Left hindlimb (tissue), 1 donor: Measurements from ENCODE around the gene SSBP4.

Source experiments
- DNase-seq: peaks from one replicate; pipeline ENCODE4 v3.0.0-alpha.2; 2018

SSBP4 gene

DNA sequence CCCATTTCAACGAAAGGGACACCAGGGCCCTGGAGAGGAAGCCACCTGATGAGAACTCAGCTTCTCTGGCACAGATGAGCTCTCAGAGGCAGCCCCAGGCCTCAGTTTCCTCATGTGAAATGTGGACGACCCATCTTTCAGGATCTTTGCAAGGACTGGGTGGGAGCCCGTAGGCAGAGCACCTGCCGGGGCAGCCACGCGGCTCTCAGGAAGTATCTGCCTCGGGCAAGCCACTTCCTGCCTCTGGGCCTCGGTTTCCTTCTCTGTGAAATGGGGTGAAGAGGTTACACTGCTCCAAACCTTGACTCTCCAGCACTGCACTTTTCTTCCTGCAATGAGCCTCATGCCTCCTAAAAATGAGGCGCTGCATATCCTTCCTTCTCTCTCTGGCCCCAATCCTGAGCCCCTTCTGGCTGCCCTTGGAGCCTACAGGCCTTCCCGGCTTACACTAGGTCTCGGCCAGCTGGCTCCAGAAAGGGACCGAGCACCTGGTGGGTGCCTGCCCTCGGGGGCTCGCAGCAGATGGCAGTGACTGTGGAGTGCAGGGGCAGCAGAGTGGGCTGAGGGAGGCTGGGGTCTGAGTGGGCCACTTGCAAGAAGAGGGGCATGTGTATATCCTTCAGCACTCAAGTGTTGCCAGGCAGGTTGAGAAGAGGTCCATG lies 3.5 kb downstream of the SSBP4 start:
- DNase-seq: no peak

DNA sequence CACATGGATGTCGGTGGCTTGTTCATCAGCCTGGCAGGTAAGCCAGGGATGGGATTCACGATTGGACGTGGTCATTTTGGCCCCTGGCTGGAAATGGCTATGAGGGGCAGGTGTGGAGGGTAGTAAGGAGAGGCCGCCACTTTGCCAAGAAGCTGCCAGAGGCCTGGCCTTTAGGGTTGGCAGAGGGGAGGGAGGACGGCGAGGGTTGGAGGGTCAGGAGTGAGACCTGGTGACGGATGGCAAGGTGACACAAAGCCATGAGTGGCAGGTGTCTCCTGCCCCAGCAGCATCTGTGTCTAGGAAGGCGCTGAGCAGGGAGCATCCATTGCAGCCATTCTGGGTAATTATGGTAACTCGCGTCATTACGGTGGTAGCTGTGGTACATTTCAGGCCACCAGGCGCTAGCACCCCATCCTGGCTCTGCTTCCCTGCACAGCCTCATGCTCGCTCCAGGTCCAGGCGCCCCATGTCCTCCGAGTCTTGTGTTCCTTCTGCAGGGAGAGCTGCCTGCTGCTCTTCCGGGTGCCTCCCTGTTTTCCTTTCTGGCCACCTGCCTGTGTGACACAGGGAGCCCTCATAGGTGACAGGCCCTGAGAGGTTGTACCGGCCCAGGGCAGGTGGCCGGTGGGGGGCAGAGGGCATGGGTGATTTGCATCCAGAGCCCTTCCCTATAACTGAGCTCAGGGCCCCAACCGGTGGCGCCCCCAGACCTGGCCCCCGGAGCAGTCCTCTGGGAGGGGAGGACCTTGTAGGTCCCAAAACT lies 4.2 kb downstream of the SSBP4 start:
- DNase-seq: peak; percentile 34

- DNase-seq: peak; percentile 36
These were observed 5.1 kb downstream of the SSBP4 start for GRCh38 chr19:18424122-18424889.

- DNase-seq: peak; percentile 36
These were observed 5.8 kb downstream of the SSBP4 start for GRCh38 chr19:18424890-18425514.

DNA sequence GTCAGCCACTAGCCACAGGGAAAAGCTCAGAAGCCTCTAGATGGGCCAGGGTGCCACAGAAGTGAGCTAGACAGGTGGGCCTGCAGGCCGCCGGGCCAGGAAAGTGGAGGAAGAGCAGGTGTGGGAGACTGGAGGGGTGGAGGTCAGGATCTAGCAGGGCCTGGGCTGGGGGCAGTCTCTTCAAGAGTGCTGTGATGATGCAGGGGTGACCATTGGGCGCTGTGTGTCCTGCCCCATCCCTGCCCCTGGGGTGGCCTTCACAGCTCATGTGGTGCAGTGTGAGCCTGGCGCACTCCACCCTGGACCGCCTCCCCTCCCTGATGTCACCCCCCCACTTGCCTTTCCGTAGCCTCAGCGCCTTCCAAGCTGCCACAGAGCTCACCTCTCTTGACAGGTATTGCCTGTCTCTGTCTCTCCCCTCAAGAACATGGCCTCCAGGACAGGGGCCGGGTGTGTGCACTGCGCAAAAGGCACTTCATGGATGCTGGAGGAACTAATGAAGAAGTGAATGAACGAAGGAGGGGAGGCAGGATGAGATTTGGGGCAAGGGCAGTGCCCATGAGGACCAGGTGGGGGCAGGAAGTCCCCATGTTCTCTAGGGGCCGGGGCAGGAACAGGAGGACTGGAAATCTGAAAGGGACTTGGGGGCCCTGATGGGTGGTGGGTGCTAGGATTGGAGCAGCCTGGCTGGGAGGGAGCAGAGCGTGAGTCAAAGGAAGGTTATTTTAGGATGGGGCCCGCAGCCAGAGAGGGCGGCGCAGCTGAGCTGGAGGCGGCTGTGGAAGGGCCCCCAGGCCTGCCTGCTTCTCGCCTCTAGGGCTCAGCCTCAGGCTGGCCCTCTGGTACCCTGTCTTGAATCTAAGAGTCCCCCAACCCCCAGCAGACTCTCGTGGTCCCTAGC lies 6.6 kb downstream of the SSBP4 start:
- peak; percentile 73 for DNase-seq

DNA sequence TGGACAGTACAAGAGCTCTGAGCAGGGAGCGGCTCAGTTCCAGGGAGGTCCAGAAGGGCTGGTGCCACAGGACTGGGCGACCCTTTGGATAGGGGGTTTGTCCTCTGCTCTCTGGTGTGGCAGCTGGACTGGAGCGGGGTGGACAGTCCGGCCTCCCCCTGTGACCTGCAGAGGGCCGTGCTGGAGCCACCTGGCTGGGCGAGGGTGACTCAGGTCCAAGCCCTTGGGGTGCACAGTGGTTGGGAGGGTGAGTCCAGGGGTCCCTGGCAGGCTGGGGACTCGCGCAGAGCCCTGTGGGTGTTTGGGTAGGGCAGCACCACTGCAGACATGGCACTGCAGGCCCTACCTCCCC lies 7.2 kb downstream of the SSBP4 start:
- no peak for DNase-seq

GRCh38 chr19:18427080-18427742 lies 8.0 kb downstream of the SSBP4 start:
- peak; percentile 41 for DNase-seq

GRCh38 chr19:18427743-18428113 lies 8.5 kb downstream of the SSBP4 start:
- no peak for DNase-seq

DNA sequence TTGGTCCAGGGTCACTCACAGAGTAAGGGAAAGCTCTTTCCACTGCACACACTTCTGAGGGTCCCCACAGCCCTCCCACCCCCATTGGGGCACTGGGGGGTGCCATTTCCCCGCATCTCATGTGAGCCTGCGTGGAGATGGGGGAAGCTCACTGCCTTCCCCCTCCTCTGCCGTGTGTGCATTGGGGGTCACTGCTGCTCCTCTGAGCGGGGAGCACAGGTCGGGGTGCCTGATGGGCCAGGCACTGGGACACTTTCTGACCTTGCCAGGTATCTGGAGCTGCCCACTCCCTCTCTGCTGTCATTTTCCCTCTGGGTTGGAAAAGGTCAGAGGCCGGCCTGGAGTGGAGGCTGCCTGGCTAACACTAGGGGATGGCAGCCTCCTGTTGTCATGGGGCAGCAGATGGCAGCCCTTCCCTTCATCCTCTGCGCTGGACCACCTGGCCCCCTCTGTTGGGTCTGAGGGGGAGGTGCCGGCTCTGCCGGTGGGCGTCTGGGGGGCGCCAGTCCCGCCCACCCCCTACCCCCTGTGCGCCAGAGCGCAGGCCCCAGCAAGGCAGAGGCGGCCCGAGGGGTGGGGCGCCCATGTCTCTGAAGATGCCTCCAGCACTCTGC lies 9.1 kb downstream of the SSBP4 start:
- peak; percentile 47 for DNase-seq

DNA sequence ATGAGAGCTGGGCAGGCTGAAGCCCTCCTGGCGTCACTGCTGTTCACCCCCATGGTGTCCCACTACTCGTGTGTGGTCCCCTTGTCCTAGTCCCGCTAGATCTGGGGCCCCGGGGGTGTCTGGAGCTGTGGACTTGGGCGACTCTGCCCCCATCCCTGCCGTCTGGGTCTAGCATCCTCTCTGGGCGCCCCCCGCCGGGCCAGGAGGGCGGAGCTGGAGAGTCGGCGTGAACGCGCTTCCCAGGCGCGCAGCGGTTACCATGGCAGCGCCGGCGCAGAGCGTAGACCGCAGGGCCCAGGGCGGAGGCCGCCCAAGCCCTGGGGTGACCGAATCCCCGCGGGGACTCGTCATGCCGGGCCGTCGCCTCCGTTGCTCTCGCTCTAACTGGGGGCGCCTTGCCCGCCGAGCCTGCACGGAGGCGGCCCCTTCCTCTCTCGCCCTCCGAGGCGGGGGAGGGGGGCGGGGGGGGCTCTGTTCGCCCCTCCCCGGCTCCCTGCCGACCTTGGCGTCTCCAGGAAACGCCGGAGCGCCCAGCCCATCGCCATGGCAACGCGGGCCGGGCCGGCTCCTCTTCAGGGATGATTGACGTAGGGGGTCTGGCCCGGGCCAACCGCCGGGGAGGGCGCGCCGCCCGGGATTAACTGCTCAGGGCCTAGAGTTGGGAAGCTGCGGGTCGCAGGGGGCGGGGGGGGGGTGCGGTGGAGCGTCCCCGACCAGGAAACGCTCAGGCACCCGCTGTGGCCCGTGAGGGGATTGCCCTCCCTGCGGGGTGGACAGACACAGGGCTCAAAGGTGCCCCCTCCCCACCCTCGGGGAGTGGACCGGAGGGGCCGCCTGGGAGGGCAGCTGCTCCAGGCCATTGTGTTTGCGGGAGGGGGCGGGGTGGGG lies 9.8 kb downstream of the SSBP4 start:
- DNase-seq: peak; percentile 89

DNA sequence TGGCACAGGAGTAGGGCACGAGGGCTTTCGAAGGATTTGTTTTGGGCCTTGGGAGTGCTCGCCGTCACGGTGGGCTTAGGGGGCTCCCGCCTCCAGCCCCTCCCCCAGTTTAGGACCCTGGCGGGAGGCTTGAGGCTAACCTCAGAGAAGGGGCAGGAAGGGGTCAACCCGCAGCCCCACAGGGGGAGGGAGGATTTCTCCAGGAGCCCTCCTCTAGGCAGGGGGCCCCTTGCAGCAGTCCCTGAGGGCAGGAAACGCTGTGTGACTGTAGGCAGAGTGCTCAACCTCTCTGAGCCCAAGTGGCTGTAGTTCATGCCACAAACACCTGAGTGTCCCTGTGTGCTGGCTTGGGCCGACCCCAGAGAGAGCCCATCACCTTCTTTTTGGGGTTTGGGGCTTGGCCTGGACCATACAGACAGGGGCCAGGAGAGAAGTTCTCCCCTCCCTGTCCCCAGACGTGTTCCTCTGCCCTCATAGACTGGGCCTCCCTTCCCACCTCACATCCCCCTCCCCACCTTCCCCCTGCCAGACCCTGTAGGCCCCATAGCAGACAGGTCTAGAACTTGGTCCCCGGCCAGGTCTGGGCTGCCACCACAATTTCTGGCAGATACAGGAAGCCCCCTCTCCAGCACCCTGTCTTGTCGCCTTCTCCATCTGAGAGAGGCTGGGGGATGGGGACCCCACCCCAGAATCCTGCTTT lies 10.7 kb downstream of the SSBP4 start:
- DNase-seq: no peak

DNA sequence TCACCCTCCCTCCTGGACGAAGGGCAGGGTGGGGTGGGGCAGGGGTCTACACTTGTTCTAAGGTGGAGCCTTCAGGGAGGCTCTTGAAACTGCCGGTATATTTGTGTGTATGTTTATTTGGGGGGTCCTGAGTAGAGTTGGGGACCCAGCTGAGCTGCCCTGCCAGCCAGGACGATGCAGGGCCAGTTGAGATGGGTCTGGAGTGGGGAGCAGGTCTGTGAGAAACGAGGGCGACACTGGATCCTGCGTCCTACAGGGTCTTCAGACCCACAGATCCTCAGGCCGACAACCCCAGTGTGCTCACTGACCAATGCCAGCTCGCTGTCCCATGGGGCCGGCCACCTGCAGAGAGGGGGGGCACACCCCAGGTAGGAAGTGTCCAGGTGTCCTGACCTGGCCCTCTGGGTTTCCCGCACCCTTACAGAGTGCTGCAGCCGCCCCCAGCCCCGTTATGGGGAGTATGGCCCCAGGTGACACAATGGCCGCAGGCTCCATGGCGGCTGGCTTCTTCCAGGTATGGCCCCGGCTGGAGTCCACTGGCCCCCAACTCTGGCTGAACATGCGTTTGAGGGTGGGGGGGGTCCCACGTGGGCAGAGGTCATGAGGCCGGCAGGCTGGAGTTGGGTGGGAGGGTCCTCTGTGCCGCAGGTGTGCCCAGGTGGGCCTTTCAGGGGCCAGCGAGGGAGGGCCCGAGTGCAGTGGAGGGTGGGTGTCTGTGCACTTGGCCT lies 11.4 kb downstream of the SSBP4 start:
- no peak for DNase-seq

DNA sequence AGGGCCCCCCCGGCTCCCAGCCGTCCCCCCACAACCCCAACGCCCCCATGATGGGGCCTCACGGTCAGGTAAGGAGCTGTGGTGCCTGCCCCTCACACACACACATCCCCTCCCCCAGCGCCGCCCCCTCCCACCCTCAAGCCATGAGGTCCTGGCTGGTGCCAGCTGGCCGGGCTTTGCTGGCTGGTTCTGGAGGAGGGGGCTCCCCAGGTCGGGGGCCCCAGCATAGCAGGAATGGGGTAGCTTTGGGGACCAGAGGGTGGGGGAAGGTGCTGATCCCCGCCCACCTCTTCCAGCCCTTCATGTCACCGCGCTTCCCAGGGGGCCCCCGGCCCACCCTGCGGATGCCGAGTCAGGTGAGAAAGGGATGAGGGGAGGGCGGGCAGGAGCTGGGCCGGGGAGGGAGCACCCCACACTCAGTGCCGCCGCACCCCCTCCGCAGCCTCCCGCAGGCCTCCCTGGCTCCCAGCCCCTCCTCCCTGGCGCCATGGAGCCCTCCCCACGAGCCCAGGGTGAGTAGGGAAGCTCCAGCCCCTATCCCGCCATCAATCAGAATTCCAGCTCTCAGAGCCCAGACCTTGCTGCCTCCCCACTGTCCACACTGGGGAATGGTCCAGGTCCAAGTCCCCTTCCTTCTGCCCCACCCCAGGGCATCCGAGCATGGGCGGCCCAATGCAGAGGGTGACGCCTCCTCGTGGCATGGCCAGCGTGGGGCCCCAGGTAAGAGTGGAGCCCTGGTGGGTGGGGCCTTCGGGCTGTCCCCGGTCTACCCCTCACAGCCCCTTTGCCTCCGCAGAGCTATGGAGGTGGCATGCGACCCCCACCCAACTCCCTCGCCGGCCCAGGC lies 12.4 kb downstream of the SSBP4 start:
- DNase-seq: peak; percentile 51

GRCh38 chr19:18432275-18433014 lies 13.2 kb downstream of the SSBP4 start:
- DNase-seq: no peak

DNA sequence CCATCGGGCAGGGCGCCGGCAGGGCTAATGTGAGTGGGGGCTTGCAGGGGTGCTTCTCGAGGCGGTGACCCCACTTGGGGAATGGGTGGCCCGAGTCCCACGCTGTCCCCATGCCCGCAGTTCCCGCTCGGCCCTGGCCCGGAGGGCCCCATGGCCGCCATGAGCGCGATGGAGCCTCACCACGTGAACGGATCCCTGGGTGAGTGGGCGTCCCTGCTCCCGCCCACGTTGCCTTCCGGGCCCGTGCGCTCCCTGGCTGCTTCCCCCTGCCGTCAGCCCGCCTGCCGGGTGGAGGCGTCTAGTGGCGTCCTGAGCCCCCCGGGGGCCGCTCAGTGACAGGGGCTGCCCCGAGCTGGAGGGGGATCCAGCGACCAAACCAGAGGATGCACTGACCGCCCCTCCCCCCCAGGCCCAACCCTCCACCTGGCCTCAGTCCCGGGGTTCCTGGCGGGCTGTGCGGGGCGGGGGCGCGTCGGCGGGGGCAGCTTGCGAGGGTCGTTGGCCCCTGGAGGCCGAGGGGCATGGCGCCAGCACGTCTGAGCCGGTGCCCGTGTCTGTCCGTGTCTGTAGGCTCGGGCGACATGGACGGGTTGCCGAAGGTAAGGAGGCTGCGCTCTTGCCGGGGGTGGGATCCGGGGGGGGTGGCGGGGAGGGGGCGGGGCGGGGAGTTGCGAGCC lies 14.0 kb downstream of the SSBP4 start:
- no peak for DNase-seq

GRCh38 chr19:18433735-18434398 lies 14.7 kb downstream of the SSBP4 start:
- DNase-seq: no peak
